Renal cortex interstitium (tissue), 11 donors: ENCODE results near the gene KCNQ2. TPM values are rescaled to one million over a fixed set of nuclear protein-coding genes. Genes with fewer than 3 reads are reported as not detected.
A peak's percentile ranks its signal among the peaks of the same experiment; 100 is the strongest.

Experiments used
- DNase-seq, 11 donors: peaks; one replicate each; pipeline ENCODE4 v3.0.0-alpha.2; 2013; ENCODE audit warnings: low read depth in 9 of 11, low spot score in 4 of 11; ENCODE audit errors: extremely low read depth in 1 of 11
- polyA plus RNA-seq, 3 donors: library from polyadenylated mRNA; unstranded; fragments of 120-200 nt; gene quantifications; one replicate each; pipeline ENCODE4 v1.2.1, GENCODE V29; 2013; ENCODE audit not compliant: insufficient read length in 3 of 3

The KCNQ2 gene
- polyA plus RNA-seq, 3 donors = 7.2 to 10.9 (median 8.5) TPM

DNA sequence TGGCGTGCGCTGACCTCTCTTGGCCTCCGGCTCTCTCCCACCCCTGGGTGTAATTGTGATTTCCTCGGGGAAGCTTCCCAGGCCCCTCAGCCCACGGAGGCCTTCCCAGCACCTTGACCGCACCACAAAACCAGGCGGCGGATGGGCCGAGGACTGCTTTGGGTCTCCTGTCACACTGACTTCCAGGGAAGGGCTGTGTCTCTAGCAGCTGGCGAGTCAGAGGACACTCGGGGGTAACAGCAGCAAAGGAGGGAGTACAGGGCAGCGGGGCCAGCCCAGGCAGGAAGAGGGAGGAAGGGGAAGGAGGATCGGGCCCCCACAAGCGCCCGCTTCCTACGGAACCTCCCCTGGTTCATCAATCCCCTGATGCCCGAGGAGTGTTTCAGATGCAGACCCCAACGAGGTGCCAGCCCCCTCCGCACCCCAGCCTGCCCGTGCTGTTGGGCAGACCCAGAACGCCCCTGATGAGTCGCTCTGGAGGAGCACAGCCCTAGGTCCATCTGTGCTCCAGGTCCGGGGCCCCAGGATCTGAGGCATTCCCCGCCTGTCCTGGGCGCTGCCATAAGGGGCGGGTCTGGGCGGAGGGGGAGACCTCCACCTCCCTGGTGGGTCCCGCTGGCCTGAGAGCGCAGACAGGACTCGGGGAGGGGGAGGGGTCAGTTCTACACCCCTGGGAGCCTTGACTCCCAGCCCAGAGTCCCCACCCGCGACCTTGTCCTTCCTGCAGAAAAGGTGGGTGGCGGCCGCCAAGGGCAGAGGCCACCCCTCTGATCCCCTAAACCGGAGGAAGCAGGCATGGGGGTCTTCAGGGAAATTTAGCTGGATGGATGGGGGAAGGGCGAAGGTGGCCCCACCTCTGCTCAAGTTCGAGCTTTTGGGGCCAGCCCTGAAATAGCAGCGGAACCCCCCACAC is 112.3 kb downstream of the KCNQ2 start:
- DNase-seq = no peak

DNA sequence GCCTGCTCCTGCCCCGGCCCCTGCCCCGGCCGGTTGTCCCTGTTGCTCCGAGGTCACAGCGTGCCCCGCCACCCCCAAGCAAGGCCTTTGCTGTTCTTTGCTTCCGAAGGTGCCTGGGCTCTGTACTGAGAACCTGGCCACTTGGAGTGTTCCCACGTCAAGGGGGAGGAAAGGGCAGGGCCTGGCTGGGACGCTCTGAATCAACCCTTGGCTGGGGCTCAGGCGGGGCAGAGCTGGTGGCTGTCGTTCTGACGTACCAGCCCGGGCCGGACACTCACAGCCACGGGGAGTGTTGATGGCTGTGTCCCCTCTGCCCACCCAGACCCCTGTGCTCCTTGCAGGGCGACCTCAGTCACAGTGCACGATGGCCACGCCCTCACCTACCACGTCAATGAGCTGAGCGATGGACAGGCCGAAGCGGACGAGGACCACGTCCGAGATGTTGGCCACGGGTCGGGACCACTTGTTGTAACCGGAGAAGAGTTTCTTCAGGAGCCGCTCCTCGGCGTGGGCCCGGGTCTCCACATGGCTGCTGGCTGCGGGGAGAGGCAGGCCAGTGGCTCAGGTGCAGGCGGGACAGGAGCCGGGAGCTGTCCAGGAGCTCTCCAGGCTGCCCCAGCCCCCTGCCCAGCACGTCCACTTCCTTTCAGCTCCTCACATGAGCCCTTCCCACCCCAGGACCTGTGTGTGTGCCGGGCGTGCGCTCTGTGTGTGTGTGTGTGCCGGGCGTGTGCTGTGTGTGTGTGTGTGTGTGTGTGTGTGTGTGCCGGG is 113.1 kb downstream of the KCNQ2 start:
- no peak for DNase-seq

DNA sequence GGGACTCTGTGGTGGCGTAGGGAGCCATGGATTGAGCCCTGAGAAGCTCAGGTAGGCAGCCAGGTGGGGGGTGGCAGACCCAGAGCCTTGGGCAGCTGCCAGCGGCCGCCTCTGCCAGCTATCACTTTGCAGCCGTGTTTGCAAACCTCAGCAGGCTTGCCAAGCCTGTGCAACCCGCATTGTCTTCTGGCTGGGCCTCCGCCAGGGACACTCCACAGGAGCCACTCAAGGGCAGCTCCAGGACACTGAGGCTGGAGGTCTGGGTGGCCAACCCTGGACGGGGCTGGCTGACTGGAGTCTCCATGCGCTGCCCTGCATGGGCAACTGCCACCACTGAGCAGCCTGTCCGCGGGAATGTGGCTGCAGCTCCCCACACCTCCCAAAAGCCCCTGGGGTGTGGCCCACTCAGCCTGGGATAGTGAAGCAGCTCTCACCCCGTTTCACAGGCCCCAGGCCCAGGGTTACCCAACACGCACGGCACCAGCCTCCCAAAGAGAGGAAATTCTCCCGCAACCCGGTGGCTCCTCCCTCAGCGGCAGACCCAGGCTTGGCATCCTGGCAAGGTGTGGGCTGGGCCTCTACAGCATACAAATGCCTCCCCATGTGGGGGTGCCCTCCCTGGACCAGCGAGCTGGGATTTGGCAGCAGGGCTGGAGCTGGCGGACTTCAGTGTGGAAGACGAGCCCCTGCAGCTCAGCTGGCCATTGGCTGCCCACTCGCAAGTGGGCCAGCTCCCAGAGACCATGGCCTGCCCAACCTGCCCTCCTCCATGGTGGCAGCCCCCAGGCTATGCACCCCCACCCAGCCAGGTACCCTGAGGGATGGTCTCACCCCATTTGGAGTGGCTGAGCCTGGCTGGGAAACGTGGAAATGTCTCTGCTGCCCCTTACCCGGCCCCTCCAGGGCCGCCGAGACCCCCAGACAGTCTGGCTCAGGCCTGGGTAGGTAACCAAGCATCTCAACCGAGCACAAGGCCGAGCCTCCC is 114.2 kb downstream of the KCNQ2 start:
- no peak for DNase-seq

DNA sequence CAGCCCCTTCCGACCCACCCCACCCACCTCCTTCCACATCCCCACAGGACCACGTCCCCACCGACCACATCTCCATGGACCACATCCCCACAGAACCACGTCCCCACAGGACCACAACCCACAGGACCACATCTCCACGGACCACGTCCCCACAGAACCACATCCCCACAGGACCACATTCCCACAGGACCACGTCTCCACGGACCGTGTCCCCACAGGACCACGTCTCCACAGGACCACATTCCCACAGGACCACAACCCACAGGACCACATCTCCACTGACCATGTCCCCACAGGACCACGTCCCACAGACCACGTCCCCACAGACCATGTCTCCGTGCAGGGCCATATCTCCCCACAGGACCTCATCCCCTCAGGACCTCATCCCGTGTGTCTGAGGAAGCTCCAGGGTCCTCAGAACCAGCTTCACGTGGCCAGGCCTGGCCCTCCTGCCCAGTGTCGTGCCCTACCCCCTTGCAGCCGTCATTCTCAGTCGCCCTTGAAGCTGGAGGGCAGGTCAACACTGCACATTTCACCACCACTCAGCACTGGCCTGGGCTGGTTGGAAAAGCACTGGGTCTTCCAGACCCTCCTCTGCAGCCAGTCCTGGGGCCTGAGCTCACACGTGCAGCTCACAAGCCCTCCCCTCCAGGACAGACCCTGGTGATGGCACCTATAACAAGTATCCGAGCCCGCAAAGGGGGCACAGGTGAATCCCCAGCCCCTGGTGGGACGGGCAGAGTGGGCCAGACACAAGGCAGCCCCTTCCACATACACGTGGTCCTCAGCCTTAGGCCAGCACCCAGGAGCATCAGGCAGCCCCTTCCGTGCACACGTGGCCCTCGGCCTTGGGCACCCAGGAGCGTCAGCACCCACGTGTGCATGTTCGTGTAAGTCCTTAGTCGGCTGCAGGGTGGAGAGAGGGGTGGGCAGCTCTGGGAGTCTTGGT is 115.2 kb downstream of the KCNQ2 start:
- no peak for DNase-seq

DNA sequence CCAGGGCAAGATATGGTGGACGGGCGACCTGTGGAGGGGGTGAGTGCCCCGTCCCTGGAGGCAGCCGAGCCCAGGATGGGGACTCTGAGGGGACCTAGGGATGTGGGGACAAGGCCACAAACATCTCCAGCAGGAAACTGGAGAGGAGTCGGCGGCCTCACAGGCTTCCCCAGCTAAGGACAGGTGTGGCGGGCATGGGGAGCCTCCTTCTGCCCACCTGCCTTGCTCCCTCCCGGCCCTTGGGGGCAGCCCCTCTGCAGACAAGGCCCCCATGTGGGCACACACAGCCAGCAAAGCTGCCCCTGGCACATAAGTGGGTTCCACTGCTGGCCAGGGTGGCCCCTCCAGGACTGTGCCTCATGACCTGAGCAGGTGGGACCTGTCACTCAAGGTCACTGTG is 115.9 kb downstream of the KCNQ2 start:
- DNase-seq = no peak

DNA sequence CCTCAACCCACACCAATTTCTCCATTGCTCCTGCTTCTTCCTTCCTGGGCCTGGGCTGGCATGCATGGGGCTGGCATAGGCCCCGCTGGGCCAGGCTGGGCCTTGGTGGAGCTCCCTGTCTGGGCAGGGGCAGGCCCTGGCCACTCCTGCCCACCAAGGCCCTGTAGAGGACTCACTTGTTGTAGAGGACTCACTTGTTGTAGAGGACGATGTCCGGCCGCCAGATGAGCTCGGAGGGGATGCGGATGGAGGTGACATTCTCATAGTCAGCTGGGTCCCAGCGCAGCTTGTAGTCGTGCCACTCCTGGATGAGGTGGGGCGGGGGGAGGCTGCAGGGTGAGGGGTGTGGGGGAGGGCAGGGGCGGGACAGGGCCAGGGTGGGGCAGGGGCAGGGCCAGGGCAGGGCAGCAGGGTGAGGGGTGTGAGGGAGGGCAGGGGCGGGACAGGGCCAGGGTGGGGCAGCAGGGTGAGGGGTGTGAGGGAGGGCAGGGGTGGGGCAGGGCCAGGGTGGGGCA is 116.6 kb downstream of the KCNQ2 start:
- DNase-seq = no peak

DNA sequence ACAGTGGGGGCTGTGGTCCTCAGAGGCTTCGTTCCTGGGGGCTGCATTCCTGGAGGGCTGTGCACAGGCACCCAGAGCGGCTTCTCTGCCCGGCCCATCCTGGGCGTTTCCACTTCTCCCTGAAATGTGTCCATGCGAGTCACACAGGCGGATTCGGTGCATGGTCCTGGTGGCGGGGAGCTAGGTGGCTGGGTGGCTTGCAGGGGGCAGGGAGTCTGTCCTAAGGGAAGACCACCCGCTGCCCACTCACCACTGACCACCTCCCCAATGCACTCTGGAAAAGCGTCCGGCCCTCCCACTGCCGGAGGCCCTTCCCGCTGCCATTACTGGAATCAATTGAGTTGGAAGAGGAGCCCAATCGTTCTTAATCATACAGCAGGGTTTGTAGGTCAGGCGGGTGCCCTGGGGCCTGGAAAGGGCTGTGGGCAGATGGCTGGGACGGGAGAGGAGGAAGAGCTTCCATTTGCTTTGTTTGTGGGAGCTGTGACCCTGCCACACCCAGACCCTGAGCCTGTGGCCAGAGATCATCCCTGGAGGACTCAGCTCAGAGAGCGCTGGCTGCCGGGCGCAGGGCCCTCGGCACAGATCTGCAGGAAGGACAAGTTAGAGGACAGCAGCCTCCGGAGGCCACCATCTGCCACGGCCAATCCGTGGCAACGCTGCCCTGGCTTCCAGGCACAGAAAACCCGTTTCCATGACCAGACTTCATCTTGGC is 117.7 kb downstream of the KCNQ2 start:
- DNase-seq = no peak

DNA sequence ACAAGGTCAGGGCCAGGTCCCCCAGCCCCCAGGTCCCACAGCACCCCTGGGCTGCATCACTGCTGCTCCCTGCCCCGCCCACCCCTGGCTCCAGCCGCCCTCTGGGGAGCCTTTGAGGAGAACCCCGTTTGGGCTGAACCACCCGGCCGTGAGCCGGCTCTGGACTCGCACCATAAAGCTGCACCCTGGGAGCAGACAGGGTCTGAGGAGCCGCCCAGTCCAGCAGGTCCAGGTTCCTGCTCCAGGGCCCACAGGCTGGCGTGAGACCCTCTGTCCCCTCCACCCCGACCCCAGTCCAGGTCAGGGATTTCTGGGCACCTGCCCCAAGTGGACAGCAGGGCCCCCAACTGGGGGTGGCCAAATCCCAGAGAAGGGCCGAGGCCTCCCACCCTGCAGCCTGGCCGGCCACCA is 119.6 kb downstream of the KCNQ2 start:
- DNase-seq = no peak

DNA sequence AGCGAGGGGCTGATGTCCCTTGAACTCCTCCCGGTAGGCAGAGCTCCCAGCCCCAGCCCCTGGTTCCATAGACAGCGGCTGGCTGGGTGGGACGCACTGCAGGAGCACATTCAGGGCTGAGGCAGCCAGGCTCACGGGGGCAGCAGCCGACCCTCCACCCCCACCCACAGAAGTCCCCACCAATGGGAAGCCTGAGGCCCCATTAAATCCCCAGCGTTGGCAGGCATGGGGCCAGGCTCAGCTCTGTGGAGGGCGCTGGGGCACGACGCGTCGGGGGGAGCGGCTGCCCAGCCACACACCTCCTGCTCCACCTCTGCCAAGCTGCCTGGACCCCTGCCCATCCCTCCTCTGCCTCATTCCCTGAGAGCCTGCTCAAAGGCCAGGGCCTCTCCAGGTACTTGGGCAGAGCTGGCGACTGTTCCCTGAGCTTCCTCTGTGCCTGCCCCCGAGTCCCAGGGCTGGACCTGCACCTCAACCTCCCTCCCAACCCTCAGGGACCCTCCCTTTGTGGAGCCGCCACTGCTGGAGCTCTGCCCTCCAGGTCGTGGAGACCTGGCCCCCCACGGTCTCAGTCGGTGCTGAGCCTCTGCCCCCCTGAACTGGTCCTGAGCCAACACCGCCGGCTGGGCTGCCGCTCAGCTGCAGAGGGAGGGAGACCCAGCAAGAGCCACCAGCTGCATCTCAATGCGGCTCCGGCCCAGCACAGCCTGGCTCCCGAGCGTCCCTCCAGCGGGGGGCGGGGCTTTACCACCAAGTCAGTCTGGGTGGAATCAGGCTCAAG is 120.5 kb downstream of the KCNQ2 start:
- peak in 1 of 11 donors; percentile 57 for DNase-seq

DNA sequence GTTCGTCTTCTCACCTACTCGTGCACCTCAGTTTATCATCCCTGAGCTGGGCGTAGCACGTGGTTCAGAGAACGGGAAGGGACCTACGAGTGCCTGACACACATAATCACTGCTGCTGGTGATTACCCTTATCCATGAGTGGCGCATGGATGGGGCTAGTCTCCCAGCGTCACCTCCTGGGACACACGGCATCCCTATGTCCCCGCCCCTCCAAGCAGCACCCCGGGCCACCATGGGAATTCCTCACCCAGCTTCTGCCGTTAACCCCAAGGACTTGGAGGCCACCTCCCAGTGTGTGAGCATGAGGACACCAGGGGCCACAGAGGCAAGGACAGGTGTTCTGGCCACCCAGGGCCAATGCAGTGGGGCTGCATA is 121.1 kb downstream of the KCNQ2 start:
- DNase-seq = no peak

DNA sequence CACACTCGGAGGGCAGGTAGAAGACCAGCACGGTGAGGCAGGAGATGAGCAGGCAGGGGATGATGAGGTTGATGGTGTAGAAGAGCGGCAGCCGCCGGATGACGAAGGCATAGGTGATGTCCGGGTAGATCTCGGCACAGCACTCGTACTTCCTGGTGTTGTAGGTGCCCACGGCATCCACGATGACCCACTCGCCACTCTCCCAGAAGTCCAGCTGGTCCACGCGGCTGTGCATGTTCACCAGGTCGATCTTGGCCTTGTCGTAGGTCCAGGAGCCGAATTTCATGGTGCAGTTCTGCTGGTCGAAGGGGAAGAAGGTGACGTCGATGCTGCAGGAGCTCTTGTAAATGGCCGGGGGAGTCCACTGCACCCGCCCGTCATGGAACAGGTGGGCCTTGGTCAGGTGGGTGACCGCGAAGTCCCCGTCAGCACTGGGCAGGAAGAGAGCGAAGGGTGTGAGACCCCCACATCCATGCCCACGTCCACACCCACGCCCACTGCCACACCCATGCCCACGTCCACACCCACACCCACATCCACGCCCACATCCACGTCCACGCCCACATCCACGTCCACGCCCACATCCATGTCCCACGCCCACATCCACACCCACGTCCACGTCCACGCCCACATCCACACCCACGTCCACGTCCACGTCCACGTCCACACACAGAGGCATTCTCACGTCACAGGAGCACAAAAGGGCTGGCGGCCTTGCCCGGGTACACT is 121.7 kb downstream of the KCNQ2 start:
- no peak for DNase-seq

Other genes starting within 250 kb of the KCNQ2 start
- gene BIRC7, start 236.8 kb downstream of the KCNQ2 start, polyA plus RNA-seq = 1 to 10 TPM in 1 of 3 donors, under 1 TPM in 2; 0.48 to 2.6 (median 0.57) TPM
- 10 to 100 TPM; 21.8 to 41.3 (median 36.6) TPM for gene NKAIN4, start 218.2 kb downstream of the KCNQ2 start, polyA plus RNA-seq
- gene ARFGAP1, start 199.8 kb downstream of the KCNQ2 start, polyA plus RNA-seq = 10 to 100 TPM; 62.4 to 90.2 (median 76.1) TPM
- 1 to 10 TPM in 1 of 3 donors, under 1 TPM in 2; 0.26 to 1.0 (median 0.64) TPM for gene COL20A1, start 179.5 kb downstream of the KCNQ2 start, polyA plus RNA-seq
- 10 to 100 TPM in 2 of 3 donors, 1 to 10 TPM in 1; 9.5 to 37.9 (median 11.4) TPM for gene CHRNA4, start 111.3 kb downstream of the KCNQ2 start, polyA plus RNA-seq
- gene EEF1A2, start 26.4 kb upstream of the KCNQ2 start, polyA plus RNA-seq = 1 to 10 TPM; 1.1 to 2.3 (median 1.9) TPM
- 100 to 1,000 TPM; 145 to 341 (median 332) TPM for gene PPDPF, start 48.1 kb upstream of the KCNQ2 start, polyA plus RNA-seq
- under 1 TPM; 0.50 to 0.82 (median 0.56) TPM for gene PTK6, start 64.7 kb upstream of the KCNQ2 start, polyA plus RNA-seq
- gene SRMS, start 75.1 kb upstream of the KCNQ2 start, polyA plus RNA-seq = under 1 TPM; 0.14 to 0.17 (median 0.16) TPM
- 1 to 10 TPM in 2 of 3 donors, under 1 TPM in 1; 0.95 to 1.6 (median 1.0) TPM for gene FNDC11, start 81.5 kb upstream of the KCNQ2 start, polyA plus RNA-seq
- 10 to 100 TPM in 2 of 3 donors, 1 to 10 TPM in 1; 8.0 to 15.6 (median 15.5) TPM for gene HELZ2, start 101.6 kb upstream of the KCNQ2 start, polyA plus RNA-seq
- 10 to 100 TPM in 2 of 3 donors, 1 to 10 TPM in 1; 9.5 to 13.2 (median 12.2) TPM for gene GMEB2, start 154.4 kb upstream of the KCNQ2 start, polyA plus RNA-seq
- gene STMN3, start 180.8 kb upstream of the KCNQ2 start, polyA plus RNA-seq = 10 to 100 TPM; 20.7 to 36.7 (median 32.5) TPM
- gene RTEL1, start 185.7 kb upstream of the KCNQ2 start, polyA plus RNA-seq = 10 to 100 TPM; 13.8 to 22.2 (median 18.2) TPM
- gene TNFRSF6B, start 224.0 kb upstream of the KCNQ2 start, polyA plus RNA-seq = 1 to 10 TPM in 2 of 3 donors, under 1 TPM in 1; 0.79 to 2.2 (median 2.0) TPM
- 10 to 100 TPM; 28.3 to 37.0 (median 36.2) TPM for gene ARFRP1, start 235.3 kb upstream of the KCNQ2 start, polyA plus RNA-seq
- gene ZGPAT, start 235.4 kb upstream of the KCNQ2 start, polyA plus RNA-seq = 10 to 100 TPM; 11.7 to 25.3 (median 20.8) TPM